Measurements from ENCODE around the gene MEAF6.

DNA sequence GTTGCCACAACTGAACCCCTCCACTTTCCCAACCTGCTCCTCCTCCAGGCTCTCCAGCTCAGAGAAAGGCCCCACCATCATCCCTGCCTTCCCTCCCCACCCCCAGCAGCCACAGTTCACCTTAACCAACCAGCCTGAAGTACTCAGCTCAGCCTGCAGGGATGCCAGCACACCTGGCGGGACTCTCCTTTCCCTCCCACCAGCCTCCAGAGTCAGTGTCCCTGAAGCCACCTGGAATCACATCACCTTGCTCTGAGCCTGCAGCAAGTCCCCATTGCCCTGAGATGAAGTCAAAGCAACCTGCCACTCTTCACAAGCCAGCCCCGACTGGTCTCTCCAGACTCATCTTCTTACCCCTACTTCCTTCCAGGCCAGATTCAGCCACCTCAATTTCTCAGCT lies 66.4 kb downstream of the MEAF6 start:
- TF ChIP-seq POLR2A (IDR thresholded peaks at IDR 0.05; ENCODE audit: low read depth, low read length) = no peak
- TF ChIP-seq POLR2AphosphoS5 (IDR thresholded peaks at IDR 0.05; ENCODE audit: low read depth, low read length) = no peak
- TF ChIP-seq TAF1 (IDR thresholded peaks at IDR 0.05; ENCODE audit: borderline replicate concordance, low read depth, low read length) = no peak

All from GM12892 (cell line).